ENCODE results near the gene TRAF2. TPM values are rescaled to one million over a fixed set of nuclear protein-coding genes. Genes with fewer than 3 reads are reported as not detected.

Gene TRAF2, protein sequence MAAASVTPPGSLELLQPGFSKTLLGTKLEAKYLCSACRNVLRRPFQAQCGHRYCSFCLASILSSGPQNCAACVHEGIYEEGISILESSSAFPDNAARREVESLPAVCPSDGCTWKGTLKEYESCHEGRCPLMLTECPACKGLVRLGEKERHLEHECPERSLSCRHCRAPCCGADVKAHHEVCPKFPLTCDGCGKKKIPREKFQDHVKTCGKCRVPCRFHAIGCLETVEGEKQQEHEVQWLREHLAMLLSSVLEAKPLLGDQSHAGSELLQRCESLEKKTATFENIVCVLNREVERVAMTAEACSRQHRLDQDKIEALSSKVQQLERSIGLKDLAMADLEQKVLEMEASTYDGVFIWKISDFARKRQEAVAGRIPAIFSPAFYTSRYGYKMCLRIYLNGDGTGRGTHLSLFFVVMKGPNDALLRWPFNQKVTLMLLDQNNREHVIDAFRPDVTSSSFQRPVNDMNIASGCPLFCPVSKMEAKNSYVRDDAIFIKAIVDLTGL
- total RNA-seq = 9.6 and 15.2 TPM in 2 replicates

DNA sequence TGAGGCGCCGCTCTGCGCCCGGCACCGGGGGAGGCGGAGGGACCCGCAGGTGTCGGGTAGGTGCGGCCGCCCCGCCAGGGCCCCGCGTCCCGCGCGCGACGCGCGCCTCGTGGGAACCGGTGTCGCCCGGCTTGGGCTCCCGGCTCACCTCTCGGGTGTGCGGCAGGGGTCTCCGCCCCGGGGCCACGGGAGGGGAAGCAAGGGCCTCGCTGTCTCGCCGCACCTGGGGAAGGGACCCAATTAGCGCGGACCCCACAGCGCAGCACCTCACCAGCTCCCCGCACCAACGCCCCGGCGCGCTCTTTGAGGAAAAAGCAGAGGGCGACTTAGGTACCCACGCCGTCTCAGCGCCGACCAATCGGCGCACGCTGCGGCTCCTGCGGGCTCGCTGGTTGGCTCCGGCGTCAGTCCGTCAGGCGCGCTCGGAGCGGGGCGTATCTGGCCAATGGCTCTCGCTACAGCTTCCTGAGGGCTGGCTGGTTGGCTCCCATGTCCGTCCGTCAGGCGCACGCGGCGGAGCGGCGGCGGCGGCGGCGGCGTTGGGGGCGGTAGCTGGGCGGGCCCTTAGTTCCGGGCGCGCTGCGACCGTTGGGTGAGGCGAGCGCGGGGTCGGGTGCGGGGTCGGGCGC lies at the start of gene TRAF2:
Gene TRAF2 (plus strand): TSS at position 567 of the 629 bp plus-strand sequence. CDS start 12,225 bp downstream, outside the sequence.

DNA sequence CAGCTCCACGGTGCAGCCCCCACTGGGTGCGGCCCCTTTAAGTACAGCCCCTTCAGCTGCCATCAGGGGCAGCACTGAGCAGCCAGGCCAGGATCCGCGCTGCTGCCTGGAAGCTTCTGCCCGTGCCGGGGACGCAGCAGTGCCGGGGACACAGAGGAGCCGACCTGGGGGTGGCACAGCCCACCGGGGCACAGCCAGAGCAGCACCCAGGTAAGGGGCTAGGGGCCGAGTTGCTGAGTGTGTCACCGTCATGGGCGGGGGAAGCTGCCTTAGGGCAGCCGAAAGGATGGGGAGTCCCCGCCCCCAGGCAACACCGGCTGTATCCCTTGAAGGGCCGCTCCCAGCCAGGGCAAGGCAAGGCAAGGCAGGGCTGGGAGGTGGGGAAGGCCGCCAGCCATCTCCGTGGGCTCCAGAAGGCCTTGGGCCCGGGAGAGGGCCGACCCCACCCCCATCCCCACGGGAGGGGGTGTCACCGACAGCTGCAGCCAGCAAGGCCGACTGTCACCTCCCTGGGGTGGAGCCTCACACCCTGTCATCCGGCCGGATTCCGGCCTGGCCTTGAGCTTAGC lies 43.9 kb upstream of the TRAF2 start, which contains the start of gene AJM1:
Gene AJM1 (plus strand): TSS at position 99 of the 569 bp plus-strand sequence. CDS start 1,937 bp downstream, outside the sequence.

DNA sequence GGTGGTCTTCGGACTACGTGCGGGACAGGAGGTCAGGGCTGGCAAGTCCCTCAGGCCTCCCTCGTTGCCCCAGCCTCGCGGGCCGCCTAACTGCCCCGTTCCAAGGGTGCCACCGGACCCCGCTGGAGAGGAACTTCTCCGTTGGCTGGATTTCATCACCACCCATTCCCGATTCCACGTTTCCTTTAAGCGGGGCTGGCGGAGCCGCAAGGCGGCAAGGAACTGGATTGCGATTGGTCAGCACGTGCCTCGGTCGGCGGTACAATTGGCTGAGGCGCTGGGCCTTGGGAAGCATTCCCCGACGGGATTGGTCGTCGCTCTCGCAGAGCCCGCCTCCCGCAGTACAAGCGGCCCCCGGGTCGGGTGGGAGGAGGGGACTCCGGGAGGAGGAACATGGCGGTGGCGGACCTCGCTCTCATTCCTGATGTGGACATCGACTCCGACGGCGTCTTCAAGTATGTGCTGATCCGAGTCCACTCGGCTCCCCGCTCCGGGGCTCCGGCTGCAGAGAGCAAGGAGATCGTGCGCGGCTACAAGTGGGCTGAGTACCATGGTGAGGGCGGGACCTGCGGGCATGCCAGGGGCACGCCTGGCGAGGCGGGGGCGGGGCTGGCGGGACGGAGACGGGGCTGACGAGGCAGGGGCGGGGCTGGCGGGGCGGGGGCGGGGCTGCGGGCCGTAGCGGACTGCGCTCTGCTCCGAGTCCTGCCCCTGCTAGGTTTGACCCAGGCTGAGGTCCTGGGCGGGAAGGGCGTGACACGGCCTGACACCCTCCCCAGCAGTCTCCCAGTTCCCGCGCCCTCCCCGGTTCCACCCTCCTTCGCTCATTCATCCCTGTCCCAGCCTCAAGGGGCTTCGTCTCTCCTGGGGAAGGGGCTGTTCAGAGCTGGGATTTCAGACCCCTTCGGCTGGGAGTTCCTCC lies 37.0 kb upstream of the TRAF2 start, which contains the start of gene PHPT1:
Gene PHPT1 (plus strand): TSS at position 372 of the 922 bp plus-strand sequence. CDS start 22 bp downstream, at position 394.

DNA sequence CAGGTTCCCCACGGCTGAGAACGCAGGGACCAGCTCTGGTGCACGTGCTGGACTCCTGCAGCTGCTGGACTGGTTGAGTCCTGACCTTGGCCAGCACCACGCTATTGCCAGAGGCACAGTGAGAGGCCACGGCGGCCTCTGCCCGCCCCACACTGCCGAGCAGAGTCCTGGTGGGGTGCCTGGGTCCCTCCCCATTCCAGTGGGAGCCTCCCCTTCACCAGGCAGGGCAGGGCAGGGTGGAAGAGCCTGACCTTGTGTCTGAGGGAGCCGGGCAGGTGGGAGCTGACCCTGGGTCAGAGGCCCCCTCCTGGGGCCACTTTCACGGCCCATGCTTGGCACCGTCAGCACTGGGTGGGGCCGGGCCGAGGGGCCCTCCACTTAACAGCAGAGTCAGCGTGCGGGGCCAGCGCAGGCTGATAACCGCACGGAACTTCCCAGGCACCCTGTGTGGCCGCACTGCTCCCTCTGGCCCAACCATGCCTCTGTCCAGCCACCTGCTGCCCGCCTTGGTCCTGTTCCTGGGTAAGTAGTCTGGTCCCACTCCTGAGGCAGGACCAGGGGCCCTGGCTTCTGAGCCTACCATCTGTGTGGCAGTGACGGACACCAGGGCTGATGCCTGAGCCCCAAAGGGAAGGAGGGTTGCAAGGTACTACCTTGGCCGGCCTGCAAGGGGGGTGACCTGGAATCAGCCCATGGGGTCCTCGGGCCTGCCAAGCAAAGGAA lies 34.2 kb upstream of the TRAF2 start, which contains the start of gene MAMDC4:
Gene MAMDC4 (plus strand): TSS at position 406 of the 723 bp plus-strand sequence. CDS start 71 bp downstream, at position 477.

DNA sequence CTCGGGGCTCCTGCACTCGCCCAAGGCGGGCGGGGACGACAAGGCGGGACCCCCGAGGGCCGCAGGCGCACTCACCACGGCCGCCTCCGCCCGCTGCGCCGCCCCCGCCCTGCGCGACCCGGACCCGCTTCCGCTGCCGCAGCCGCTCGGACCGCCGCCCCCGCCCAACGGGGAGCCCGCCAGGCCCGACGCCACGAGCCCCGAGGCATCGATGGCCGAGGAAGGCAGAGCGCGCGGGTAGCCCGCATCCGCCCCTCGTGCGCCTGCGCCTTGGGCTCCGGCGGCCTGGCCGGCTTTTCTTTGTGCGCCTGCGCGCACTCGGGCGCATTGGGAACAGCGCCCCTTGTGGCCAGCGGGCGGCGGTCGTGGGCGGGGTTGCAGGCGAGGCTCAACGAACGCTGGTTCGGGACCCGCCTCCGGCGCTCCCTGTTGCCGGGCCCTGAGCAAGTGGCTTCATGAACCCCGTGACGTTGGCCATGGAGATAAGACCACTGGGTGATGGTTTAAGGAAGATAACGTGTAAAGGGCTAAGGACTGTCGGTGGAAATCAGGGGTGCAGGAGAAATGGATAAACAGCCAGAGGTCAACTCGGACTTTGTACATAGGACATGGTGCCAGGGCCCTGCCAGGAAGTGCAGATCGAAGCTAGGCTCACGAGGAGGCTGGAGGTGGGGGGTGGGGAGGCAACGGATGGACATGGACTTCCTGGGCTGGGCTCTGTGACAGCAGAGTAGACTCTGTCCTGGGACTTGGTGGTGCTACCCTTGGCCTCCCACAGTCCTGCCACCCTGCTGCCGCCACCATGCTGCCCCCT lies 58.4 kb downstream of the TRAF2 start, which contains the start of the genes C8G and FBXW5:
Gene C8G (plus strand): TSS at position 725 of the 814 bp plus-strand sequence. CDS start 78 bp downstream, at position 803.
Gene FBXW5 (minus strand): TSS at position 220 of the 814 bp plus-strand sequence. CDS start 655 bp downstream, outside the sequence.

DNA sequence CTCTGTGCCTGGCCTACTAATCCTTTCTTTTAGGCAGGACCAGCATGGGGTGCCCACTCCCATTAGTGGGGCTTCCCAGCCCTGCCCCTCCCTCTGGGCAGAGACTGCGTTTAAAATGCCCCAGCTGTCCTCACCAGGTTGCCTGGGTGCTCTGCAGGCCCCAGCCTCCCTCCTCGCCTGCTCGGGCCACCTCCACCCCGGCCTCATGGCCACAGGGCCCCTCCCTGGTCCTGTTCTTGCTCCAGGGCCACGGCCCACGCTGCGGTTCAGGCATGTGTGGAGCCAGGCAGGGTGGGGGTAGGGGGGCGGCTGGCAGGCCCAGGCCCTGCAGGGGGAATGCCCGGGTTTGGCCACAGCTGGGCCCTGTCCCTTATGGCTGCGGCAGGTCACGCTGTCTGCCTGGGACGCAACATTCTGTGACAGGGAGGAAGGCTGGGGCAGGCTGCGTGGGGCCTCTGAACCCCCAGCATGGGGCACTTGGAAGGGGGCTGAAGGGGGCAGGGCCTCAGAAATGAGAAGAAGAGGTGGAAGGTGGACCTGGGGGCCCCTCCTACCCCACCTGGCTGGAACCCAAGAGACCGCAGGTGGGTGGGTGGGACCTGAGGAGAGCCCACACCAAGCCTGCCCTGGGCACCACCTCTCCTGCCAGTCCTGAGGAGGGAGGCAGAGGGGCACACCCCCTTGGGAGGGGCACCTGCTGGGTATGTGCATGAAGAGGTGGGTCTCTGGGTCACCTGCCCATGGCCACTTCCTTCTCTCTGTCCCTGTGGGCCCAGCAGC lies 65.4 kb downstream of the TRAF2 start, which contains the start of gene LCN12:
Gene LCN12 (plus strand): TSS at position 733 of the 780 bp plus-strand sequence. CDS start 55 bp downstream, outside the sequence.

Small RNA genes lying within 50 kb of the gene (small RNA-seq; reads per million reads assigned to genes)
- gene MIR4479 (ENCODE audit: low replicate concordance) = not detected

Other genes starting within 250 kb of the TRAF2 start
- 5.7 and 17.9 TPM in 2 replicates for gene EGFL7, start 223.6 kb upstream of the TRAF2 start, total RNA-seq
- 41.1 and 53.5 TPM in 2 replicates for gene AGPAT2, start 199.1 kb upstream of the TRAF2 start, total RNA-seq
- gene DIPK1B, start 173.9 kb upstream of the TRAF2 start, total RNA-seq = 0.14 and 0.44 TPM in 2 replicates
- not detected in 2 replicates for gene LCN10, start 143.6 kb upstream of the TRAF2 start, total RNA-seq
- gene LCN6, start 138.0 kb upstream of the TRAF2 start, total RNA-seq = not detected in 2 replicates
- not detected in 2 replicates for gene LCN8, start 128.3 kb upstream of the TRAF2 start, total RNA-seq
- not detected in 2 replicates for gene LCN15, start 122.0 kb upstream of the TRAF2 start, total RNA-seq
- 36.9 and 38.7 TPM in 2 replicates for gene TMEM141, start 95.2 kb upstream of the TRAF2 start, total RNA-seq
- 0.22 TPM in 1 of 2 replicates, not detected in the other for gene CCDC183, start 90.2 kb upstream of the TRAF2 start, total RNA-seq
- gene RABL6, start 78.6 kb upstream of the TRAF2 start, total RNA-seq = 77.0 and 129 TPM in 2 replicates
- gene AJM1, start 44.0 kb upstream of the TRAF2 start, total RNA-seq = 1.4 and 2.0 TPM in 2 replicates
- 54.8 and 63.5 TPM in 2 replicates for gene PHPT1, start 37.1 kb upstream of the TRAF2 start, total RNA-seq
- 2.0 and 3.5 TPM in 2 replicates for gene MAMDC4, start 34.2 kb upstream of the TRAF2 start, total RNA-seq
- 169 and 339 TPM in 2 replicates for gene EDF1, start 20.2 kb upstream of the TRAF2 start, total RNA-seq
- gene FBXW5, start 58.2 kb downstream of the TRAF2 start, total RNA-seq = 198 and 213 TPM in 2 replicates
- gene C8G, start 58.7 kb downstream of the TRAF2 start, total RNA-seq = 0.66 TPM in 1 of 2 replicates, not detected in the other
- gene LCN12, start 65.8 kb downstream of the TRAF2 start, total RNA-seq = 0.88 TPM in 1 of 2 replicates, not detected in the other
- 4.2 and 78.6 TPM in 2 replicates for gene PTGDS, start 91.0 kb downstream of the TRAF2 start, total RNA-seq
- 0.14 and 9.8 TPM in 2 replicates for gene LCNL1, start 96.5 kb downstream of the TRAF2 start, total RNA-seq
- 12.0 and 13.9 TPM in 2 replicates for gene PAXX, start 105.9 kb downstream of the TRAF2 start, total RNA-seq
- gene CLIC3, start 110.1 kb downstream of the TRAF2 start, total RNA-seq = 4.3 and 12.7 TPM in 2 replicates
- 18.8 and 18.9 TPM in 2 replicates for gene ABCA2, start 141.7 kb downstream of the TRAF2 start, total RNA-seq
- not detected in 2 replicates for gene FUT7, start 145.6 kb downstream of the TRAF2 start, total RNA-seq
- gene NPDC1, start 159.7 kb downstream of the TRAF2 start, total RNA-seq = 16.0 and 21.0 TPM in 2 replicates
- not detected in 2 replicates for gene ENTPD2, start 167.5 kb downstream of the TRAF2 start, total RNA-seq
- 0.22 and 15.9 TPM in 2 replicates for gene SAPCD2, start 184.0 kb downstream of the TRAF2 start, total RNA-seq
- gene UAP1L1, start 191.0 kb downstream of the TRAF2 start, total RNA-seq = 28.2 and 29.1 TPM in 2 replicates
- gene MAN1B1, start 200.5 kb downstream of the TRAF2 start, total RNA-seq = 68.1 and 103 TPM in 2 replicates
- gene DPP7, start 228.2 kb downstream of the TRAF2 start, total RNA-seq = 58.1 and 86.7 TPM in 2 replicates

Data from placental pericyte (primary cell).